Measurements from ENCODE around the gene SEMA5A. TPM values are rescaled to one million over a fixed set of nuclear protein-coding genes. Genes with fewer than 3 reads are reported as not detected.

Gene SEMA5A
- total RNA-seq, 2 donors from 2014 or later = 13.3 to 17.6 TPM

GRCh38 chr5:9201761-9202160 lies 344.1 kb downstream of the SEMA5A start:
- Histone ChIP-seq H3K4me3 (no peak overlapping the region), H3K4me1 (ENCODE audit: control insufficient read depth in 1 of 2, low read depth in 2 of 2) (no peaks in the 10 kb centered on the region), H3K9me3 (no peaks in the 10 kb centered on the region), H3K36me3 (no peaks in the 10 kb centered on the region), H3K27ac (no peak overlapping the region), H3K27me3 (replicated peaks; ENCODE audit: insufficient read depth) (no peaks in the 10 kb centered on the region)
- no peak for ATAC-seq (ENCODE audit: insufficient number of reproducible peaks, low FRiP score, low read depth)
- no peak for TF ChIP-seq CTCF (IDR thresholded peaks at IDR 0.05)
- no peak for DNase-seq (ENCODE audit: low spot score)

GRCh38 chr5:9201011-9201410 lies 344.9 kb downstream of the SEMA5A start:
- TF ChIP-seq CTCF (IDR thresholded peaks at IDR 0.05) = no peak
- DNase-seq (ENCODE audit: low spot score) (no peak), ATAC-seq (ENCODE audit: insufficient number of reproducible peaks, low FRiP score, low read depth) (no peak)
- Histone ChIP-seq H3K9me3 (no peaks in the 10 kb centered on the region), H3K27me3 (replicated peaks; ENCODE audit: insufficient read depth) (no peaks in the 10 kb centered on the region), H3K27ac (no peak overlapping the region), H3K4me1 (ENCODE audit: control insufficient read depth in 1 of 2, low read depth in 2 of 2) (no peaks in the 10 kb centered on the region), H3K36me3 (no peaks in the 10 kb centered on the region), H3K4me3 (no peak overlapping the region)

GRCh38 chr5:9198394-9198793 lies 347.5 kb downstream of the SEMA5A start:
- Histone ChIP-seq H3K27ac (no peak overlapping the region), H3K9me3 (no peaks in the 10 kb centered on the region), H3K36me3 (no peaks in the 10 kb centered on the region), H3K4me1 (ENCODE audit: control insufficient read depth in 1 of 2, low read depth in 2 of 2) (peaks cover 0 to 4% of the 10 kb centered on the region in 2 donors), H3K27me3 (replicated peaks; ENCODE audit: insufficient read depth) (no peaks in the 10 kb centered on the region), H3K4me3 (no peak overlapping the region)
- no peak for DNase-seq (ENCODE audit: low spot score)
- TF ChIP-seq CTCF (IDR thresholded peaks at IDR 0.05) = no peak
- ATAC-seq (ENCODE audit: insufficient number of reproducible peaks, low FRiP score, low read depth) = no peak

- Histone ChIP-seq H3K27ac (no peak overlapping the region), H3K9me3 (no peaks in the 10 kb centered on the region), H3K4me3 (no peak overlapping the region), H3K27me3 (replicated peaks; ENCODE audit: insufficient read depth) (no peaks in the 10 kb centered on the region), H3K36me3 (no peaks in the 10 kb centered on the region), H3K4me1 (ENCODE audit: control insufficient read depth in 1 of 2, low read depth in 2 of 2) (peaks cover 0 to 4% of the 10 kb centered on the region in 2 donors)
- no peak for ATAC-seq (ENCODE audit: insufficient number of reproducible peaks, low FRiP score, low read depth)
- no peak for TF ChIP-seq CTCF (IDR thresholded peaks at IDR 0.05)
- no peak for DNase-seq (ENCODE audit: low spot score)
These were observed 348.0 kb downstream of the SEMA5A start for GRCh38 chr5:9197881-9198260.

GRCh38 chr5:9196403-9197227 lies 349.3 kb downstream of the SEMA5A start:
- no peak for TF ChIP-seq CTCF (IDR thresholded peaks at IDR 0.05)
- Histone ChIP-seq H3K27ac (no peak overlapping the region), H3K9me3 (no peaks in the 10 kb centered on the region), H3K27me3 (replicated peaks; ENCODE audit: insufficient read depth) (no peaks in the 10 kb centered on the region), H3K4me1 (ENCODE audit: control insufficient read depth in 1 of 2, low read depth in 2 of 2) (peaks cover 0 to 4% of the 10 kb centered on the region in 2 donors), H3K4me3 (no peak overlapping the region), H3K36me3 (no peaks in the 10 kb centered on the region)
- no peak for DNase-seq (ENCODE audit: low spot score)
- ATAC-seq (ENCODE audit: insufficient number of reproducible peaks, low FRiP score, low read depth) = no peak
